ENCODE measurements around the gene ACADS.

Gene ACADS

DNA sequence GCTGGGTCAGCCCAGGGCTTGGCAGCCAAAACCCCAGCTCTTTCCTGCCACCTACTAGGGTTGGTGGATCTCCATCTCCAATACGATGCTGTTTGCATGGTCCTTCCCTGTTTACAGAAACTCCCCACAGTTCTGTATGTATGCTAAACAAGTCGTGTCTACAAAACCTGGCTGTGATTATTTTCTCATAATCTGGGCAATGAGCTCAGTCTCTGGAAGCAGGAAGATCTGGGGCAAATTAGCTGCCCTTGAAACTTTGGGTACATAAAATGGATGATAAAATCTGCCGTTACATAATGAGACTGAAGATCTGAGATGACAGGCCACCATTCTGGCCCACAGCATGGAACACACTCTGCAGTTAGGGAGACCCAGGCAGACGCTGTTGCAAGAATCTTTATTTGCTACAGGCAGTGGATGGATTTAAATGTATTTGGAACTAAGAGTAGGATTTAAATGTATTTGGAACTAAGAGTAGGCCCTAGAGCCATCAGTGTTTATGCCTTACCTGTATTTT lies 31.7 kb downstream of the ACADS start:
- DNase-seq (ENCODE audit: low read depth in 2 of 2): no peak

GRCh38 chr12:120757949-120758348 lies 32.3 kb downstream of the ACADS start:
- DNase-seq (ENCODE audit: low read depth in 2 of 2): no peak

DNA sequence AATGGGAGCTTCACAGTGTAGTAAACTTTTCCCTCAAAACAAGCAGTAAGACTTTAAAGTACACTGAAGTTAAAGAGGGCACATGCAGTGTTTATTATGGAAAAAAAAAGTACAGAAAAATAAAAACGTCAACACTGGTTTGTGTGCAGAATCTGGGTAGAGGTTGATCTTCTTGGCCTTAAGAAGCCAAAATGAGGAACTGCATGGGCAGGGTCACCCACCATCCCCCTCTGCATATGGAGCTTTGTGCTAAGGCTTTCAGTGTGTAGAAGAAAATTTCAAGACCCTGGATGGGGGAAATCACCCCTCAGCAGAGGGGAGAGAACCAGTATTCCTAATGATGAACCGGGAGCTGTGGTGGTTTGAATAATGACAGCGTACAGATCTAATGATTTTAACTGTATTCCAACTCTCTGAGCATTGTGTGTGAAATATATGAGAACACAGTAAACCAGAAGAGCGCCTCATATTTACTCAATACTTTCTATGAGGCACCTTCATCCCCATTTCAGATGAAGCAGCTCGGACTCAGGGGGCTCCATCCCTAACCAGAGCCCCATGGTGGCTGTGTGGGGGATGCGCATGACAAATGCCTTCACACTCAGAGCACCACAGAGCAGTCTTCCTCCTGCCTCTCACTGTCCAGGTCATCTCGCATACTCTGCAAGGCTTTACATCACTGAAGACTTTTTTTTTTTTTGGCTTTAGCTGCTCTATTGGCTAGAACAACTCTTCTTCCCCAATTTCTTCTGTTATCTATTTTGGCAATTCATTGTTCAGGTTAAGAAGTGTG lies 33.4 kb downstream of the ACADS start:
- no peak for DNase-seq (ENCODE audit: low read depth in 2 of 2)

GRCh38 chr12:120759591-120760348 lies 34.1 kb downstream of the ACADS start:
- no peak for DNase-seq (ENCODE audit: low read depth in 2 of 2)

DNA sequence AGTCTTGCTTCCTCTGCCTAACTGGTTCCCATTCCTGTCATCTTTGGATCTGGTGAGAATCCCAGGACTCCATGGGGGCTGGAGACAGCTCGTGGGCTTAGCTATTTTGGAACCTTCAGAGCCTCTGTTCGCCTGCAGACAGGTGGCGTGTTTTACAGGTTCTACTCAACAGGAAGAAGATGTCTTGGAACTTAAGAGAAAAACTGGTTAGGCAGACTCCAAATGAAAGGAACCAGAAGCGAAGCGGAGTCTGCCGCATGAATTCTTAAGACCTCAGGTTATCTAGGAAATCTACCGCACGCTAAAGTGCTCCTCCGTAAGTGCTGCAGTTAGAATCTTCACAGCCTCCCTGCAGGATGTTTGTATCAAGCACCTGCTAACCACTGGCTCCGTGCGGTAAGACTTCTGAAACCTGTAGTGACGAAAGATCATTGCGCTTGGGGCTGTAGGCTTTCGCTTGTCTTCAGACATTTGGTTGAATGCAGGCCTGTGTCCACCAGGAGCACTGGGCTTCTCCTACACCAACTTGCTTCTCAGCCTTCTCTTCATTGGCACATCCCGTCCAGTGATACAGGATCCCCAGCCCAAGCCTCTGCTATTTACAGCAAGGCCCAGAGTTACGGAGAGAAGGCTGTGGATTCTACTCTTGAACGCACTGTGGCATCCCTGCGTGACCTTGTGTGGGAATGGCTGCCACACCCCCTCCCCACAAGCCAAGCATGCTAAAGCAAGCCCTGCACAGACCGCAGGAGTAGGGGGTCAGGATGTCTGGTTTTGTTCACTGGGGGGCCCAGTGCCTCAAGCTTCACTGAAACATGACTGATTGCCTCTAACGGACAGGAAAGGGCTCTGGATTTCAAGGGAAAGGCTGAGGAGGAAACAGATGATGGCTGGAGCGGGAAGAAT lies 35.0 kb downstream of the ACADS start:
- no peak for DNase-seq (ENCODE audit: low read depth in 2 of 2)

DNA sequence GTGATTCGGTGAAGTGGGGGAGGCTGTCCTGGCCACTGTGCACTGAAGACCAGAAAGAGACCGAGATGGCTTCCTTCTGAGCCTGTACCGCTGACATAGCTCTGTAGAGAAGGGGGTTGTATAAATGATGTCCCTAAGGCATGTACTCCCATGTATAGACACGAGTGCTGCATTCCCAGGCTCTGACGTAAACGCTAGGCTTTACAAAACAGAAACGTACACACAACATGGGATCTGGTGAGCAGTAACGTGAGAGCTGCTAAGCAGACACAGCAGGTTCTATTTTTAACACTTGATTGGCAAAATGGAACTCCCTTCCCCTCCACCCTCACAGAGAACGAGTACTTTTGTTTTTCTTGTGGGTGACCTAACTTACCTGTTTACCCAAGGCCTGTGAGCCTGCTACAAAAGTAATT lies 35.9 kb downstream of the ACADS start:
- DNase-seq (ENCODE audit: low read depth in 2 of 2): no peak

- DNase-seq (ENCODE audit: low read depth in 2 of 2): no peak
These were observed 36.5 kb downstream of the ACADS start for GRCh38 chr12:120762086-120762485.

GRCh38 chr12:120763250-120763649 lies 37.6 kb downstream of the ACADS start:
- no peak for DNase-seq (ENCODE audit: low read depth in 2 of 2)

DNA sequence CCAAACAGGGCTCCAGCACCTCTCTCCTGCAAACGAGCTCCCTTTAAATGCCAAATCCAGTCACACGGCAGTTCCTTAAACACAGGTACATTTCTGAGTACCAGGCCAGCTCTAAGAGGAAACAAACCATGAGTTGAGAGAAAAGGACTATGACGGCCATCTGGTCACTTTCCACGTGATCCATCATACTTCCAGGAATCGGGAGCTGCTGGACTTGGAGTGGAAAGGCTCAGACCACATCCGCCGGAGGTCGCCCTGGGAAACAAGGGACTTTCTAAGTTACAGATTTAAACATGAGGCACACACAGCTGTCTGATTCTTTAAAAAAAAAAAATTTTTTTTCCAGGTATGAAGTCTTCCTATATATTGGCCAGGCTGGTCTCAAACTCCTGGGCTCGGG lies 39.2 kb downstream of the ACADS start:
- no peak for DNase-seq (ENCODE audit: low read depth in 2 of 2)

DNA sequence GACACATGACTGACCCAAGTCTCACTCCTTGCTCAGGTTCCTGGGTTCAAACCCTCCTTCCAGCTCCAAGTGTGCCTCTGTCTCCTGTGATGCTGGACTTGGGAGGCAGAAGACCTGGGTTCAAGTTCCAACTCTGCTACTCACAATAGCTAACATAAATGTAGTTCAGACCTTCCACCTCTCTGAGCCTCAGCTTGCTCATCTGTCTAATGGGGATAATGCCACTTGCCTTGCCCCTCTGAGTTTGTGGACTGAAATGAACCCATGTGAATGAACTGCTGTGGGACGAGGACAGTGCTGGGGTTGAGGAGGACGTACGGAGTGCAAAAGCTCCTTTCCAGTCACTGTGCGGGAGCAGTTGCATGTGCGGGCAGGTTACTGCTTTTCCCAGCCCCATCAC lies 40.9 kb downstream of the ACADS start:
- no peak for DNase-seq (ENCODE audit: low read depth in 2 of 2)

GRCh38 chr12:120767071-120768024 lies 41.7 kb downstream of the ACADS start:
- DNase-seq (ENCODE audit: low read depth in 2 of 2): no peak

DNA sequence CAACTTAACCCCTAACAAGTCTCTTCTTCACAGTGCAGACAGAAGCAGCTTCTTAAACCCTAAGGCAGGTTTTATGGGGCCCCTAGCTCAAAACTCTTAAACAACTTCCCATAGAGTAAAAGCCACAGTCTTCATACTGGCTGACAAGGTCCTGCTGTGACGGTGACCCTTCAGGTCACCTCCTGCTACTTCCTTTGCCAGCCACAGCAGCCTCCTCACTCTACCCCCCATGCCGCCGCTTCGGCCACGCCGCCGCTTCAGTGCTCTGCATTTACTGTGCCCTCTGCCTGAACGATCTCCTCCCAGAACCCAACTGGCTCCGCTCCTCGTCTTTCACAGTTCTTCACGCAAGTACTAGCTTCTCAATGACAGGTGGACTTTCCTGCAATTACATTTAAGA lies 45.5 kb downstream of the ACADS start:
- no peak for DNase-seq (ENCODE audit: low read depth in 2 of 2)

DNA sequence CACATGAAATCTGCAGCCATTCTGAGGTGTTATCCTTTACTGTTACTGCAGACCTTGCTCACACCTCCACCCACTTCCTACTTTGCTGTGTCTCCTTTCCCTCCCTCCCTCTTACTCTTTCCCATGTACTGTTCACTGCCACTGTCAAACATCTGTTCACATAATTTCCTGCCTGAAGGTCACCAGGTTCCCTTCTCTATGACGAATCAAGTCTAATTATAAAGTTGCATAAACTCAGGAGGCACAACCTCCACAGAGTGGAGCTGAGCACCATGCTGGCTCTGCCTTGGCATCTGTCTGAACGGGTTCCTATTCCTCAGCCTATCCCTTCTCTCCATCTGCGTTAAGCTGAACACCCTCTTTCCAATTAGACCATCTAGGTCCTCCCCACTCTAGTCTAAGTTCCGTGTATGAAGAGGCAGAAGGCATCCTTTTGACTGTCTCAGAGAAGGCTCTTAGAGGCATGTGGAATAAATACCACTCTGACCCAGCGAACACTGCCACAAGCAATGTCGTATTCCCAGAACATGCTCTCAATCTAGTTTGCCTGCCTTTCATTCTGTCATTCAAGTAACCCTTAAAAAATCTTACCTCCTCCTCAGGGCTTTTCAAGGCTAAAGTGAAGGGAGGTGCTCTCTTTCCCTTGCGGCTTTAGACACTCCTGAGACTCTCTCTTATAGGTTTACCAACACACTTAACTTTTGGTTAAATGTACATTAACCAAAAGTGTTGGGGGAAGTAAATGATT lies 48.7 kb downstream of the ACADS start:
- no peak for DNase-seq (ENCODE audit: low read depth in 2 of 2)

DNA sequence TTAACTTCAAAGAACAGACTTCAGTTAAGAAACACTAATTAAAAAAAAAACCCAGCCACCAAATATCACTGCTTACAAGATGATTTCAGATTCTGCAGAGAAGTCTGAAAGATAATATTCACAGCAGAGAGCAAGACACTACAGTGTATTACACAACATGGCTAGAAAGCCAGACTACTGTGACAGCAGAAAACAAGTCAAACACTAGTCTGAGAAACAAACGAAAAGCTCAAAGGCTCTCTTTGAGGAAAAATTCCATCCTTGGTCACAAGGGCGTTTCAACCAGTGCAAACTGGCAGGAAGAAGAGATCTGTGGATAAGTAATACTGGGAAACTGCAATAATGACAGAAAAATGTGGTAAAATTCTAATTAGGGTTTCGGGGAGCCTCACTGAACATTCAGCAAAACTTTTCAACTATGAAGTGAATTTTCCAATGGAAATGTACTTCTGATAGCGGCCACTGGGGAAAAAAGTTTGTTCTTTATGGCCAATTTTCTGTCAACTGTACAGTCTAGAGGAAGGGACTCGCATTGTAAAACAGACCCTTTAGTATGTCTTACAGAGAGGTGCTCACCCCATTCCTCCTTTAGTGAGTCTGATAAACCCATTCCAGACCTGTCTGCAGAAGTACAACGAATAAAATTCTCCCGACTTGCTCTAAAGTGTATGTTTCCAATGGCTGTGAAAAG lies 50.4 kb downstream of the ACADS start:
- no peak for DNase-seq (ENCODE audit: low read depth in 2 of 2)

- peak; percentile 14 to 24 for DNase-seq (ENCODE audit: low read depth in 2 of 2)
These were observed 57.6 kb downstream of the ACADS start for GRCh38 chr12:120783197-120783596.

DNA sequence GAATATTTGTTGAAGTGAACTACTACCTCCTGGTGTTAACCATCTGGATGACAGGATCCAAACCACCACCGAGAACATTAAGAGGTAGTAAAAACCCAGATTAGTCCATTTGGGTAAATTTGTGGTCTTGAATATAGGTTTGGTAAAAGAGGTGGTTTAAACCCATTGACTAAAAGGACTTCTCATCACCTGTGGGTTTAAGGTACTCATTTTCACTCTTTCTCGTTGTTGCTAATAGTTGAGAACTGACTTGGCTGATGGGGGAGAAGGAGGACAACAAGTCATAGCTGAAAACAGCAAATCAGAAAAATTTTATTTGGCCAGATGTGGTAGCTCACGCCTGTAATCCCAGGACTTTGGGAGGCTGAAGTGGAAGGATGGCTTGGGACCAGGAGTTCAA lies 59.2 kb downstream of the ACADS start:
- no peak for DNase-seq (ENCODE audit: low read depth in 2 of 2)

DNA sequence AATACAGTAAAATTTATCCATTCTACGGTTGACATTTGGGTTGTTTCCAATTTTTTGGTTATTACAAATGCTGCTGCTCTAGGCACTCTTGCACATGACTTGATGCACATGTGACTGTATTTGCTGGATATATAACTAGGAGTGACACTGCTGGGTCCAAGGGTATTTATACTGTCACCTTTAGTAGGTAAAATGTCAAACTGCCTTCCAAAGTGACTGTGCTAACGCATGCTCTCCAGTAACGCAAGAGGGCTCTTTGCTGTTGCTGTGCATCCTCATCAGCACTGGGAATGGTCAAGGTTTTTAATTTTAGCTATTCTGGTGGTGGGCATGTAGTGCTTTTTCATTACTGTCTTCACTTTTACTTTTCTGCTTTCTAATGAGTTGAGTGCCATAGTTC lies 62.3 kb downstream of the ACADS start:
- DNase-seq (ENCODE audit: low read depth in 2 of 2): no peak
